ENCODE results near the gene RPS6KL1.

The RPS6KL1 gene, protein sequence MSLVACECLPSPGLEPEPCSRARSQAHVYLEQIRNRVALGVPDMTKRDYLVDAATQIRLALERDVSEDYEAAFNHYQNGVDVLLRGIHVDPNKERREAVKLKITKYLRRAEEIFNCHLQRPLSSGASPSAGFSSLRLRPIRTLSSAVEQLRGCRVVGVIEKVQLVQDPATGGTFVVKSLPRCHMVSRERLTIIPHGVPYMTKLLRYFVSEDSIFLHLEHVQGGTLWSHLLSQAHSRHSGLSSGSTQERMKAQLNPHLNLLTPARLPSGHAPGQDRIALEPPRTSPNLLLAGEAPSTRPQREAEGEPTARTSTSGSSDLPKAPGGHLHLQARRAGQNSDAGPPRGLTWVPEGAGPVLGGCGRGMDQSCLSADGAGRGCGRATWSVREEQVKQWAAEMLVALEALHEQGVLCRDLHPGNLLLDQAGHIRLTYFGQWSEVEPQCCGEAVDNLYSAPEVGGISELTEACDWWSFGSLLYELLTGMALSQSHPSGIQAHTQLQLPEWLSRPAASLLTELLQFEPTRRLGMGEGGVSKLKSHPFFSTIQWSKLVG

DNA sequence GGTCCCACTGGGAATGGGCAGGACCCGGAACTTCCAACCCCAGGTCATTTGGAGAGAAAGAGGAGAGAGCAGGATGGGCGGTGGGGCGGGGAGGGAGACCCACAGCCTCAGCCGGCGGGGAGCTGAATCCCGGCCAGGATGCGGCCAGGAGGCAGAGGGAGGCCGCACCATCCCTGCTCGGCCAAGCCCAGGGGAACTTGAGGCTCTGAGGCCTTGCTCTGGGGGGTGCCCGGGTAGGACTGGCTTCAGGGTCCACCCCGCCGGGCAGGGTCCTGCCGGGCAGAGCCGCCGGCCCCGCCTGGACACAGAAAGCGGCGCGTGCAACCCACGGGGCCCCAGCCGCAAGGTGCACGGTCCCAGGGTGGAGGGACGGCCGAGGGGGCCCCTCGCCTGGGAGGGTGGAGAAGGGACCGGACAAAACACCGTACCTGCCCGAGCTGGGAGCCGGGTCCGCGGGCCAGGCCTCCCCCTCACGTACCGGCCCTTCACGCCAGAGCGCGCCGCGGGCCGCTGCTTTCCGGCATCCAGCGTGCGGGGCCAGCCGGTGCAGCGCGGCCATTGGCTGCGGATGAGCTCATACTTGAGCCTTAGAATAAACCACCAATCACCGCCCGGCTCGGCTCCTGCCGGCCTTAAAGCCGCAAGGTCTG, at the start of gene RPS6KL1:
TSS of gene RPS6KL1 (minus strand) at position 509 of the 650 bp plus-strand sequence. CDS start 1,719 bp downstream, outside the sequence.
- in situ Hi-C loops (cut with MboI; ENCODE audit: low sequenced_read_pairs) = loop anchor here (25.0 kb wide), 1 partner anchor 164 kb away; no protein-coding TSS in a partner anchor

DNA sequence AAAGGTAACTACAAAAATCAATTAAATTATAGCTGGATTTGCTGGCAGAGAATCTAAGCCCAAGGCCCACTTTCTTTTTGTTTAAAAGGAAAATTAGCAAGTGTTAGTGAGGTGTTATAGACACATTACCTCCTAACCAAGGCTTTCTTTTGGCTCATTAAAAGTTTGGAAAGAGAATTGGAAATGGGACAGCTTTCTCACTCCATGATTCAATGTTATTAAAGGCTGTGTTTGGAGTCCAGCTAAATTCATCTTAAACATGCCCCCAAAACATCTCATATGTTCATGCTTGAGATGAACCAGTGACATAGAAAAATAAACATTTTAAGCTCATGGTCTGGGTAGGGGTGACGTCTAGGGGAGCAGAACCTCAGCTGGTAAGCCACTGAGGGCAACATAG, 45.8 kb upstream of the RPS6KL1 start:
- in situ Hi-C loops (cut with MboI; ENCODE audit: low sequenced_read_pairs) = no loop called here

DNA sequence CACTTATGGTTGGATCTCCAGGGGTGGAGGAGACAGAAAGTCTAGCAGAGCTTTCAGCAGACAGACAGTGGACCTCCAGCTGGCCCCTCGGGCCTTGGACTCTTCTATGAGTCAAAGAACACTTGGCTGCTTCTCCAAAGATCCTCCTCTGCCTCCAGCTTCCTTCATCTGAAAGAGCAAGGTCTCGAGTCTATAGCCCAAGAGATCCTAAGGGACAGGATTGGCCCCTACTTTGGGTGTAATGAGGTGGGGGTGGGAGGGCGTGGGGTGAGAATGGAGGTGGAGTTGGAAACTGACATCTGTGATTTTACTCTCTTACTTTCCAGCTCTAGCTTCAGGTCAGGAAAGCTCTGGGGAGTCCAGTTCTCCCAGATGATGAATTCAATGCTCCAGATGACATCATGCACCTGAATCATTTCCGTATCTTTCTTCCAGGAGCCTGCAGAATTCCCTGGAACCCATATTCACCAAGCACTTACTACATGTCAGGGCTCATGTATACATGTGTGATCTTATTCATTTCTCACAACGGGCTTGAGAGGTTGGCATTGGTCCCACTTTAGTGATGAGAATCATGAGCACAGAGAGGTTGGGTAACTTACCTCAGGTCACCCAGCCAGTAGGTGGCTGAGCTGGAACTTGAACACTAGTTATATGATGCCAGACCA, 42.6 kb upstream of the RPS6KL1 start:
- in situ Hi-C loops (cut with MboI; ENCODE audit: low sequenced_read_pairs) = no loop called here

DNA sequence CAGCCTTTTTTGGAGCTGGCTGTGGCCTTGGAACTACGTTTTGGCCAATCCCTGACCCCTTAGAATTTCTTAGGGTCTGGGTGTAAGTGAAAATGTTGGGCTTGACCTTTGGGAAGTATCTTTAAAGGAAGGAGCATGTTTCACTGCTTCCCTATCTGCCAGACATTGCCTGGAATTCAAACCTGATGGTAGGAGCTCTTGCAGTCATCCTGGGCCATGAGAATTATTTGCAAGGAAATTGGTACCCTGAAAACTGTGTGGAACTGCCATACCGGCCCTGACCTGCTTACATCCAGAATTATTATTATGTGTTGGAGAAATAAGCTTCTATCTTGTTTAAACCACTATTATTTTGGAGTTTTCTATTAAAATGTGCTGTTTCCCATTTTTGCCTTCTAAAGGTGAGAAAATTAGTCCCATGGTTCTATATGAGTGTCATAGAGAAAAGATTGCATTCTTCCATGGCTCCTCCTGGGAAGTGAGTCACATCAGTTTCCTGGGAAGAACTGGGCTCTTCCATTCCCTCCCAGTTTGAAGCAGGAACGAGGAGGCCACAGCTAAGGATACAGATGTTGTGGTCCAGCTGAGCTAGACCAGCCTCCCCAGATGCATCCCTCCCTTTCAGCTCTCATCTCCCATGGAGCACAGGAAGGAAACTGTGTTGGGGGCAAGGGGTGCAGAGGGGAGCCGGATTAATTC, 41.9 kb upstream of the RPS6KL1 start:
- in situ Hi-C loops (cut with MboI; ENCODE audit: low sequenced_read_pairs) = no loop called here

DNA sequence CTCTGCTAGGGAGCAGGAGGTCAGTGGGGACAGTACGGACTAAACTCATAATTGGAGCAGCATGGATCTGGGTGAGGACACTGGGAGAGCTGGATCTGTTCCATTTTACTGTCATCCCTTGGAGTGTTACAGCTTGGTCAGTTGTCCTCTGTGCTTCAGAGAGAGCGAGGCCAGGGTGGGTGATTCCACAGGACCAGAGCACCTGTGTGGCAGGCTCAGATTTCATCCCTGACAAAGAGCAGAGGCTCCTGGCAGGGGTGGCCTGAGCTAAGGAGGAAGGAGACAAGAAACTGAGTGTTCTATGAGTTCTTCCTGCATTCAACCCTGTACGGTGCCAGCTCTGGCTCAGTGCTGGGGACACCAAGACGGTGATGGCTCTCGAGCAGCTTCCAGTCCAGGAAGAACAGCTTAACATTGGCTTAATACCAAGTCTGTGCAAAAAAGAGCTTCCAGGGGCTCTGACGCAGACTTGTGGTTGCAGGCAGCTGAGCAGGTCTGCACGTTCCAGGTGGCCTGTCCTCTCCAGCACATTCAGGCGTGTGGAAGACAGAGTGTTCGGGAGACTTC, 40.7 kb upstream of the RPS6KL1 start:
- in situ Hi-C loops (cut with MboI; ENCODE audit: low sequenced_read_pairs) = no loop called here

DNA sequence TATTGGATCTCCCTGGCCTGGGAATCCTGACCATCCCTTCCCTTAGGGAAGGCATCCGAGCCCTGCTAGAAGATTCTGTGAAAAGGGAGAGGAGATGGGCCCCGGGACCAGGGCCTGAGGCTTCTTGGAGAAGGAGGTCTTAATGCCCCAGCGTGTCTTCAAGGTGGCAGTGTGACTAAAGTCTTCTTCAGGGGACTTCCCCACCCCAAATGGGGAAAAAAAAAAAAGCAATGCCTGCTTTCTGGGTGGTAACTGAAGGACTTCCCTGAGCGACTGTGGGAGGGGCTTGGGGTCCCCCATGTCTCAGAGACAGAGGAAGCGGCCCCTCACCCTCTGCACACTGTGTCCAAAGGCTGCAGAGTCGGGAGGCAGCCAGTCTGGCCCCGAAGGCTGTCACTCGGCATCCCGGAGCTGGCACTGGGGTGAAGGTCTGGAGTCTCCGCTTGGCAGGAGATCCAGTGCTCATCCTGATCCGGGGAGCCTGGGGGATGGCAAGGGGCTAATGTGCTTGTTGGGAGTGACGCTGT, 40.2 kb upstream of the RPS6KL1 start:
- in situ Hi-C loops (cut with MboI; ENCODE audit: low sequenced_read_pairs) = no loop called here

DNA sequence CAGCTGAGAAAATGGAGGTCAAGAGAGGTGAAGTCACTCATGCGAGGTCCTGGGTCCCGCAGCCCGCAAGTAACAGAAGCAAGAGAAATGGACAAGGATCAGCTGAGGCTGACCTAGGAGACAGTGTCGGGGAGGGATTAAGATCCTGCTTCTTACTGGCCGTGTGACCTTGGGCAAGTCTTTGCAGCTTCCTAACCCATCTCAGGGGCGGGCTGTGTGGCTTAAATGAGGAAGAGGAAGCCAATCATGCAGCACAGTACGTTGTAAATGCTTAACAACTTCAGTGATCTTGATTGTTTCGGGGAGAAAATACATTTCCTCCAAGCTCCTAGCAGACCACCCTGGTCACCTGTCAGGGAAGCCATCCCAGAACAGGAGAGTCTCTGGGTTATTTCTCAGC, 39.4 kb upstream of the RPS6KL1 start:
- in situ Hi-C loops (cut with MboI; ENCODE audit: low sequenced_read_pairs) = no loop called here

DNA sequence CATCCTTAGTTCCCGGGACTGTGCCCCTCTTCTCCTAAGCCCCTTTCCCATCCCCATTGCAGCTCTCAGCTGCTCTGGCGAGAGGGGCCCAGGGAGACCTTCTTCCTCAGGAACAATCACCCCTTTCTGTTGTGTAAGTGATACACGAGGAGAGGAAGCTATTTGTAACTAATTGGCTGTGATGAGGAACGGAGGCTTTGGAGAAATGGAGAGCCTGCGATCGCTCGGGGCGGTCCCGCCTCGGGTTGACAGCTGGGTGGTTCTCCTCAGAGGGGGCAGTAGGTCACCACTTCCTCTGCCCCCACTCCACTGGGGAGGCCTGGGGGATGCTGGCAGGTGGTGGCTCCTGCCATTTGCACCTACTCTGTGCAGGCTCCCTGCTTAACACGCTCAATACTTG, 39.0 kb upstream of the RPS6KL1 start:
- in situ Hi-C loops (cut with MboI; ENCODE audit: low sequenced_read_pairs) = no loop called here

DNA sequence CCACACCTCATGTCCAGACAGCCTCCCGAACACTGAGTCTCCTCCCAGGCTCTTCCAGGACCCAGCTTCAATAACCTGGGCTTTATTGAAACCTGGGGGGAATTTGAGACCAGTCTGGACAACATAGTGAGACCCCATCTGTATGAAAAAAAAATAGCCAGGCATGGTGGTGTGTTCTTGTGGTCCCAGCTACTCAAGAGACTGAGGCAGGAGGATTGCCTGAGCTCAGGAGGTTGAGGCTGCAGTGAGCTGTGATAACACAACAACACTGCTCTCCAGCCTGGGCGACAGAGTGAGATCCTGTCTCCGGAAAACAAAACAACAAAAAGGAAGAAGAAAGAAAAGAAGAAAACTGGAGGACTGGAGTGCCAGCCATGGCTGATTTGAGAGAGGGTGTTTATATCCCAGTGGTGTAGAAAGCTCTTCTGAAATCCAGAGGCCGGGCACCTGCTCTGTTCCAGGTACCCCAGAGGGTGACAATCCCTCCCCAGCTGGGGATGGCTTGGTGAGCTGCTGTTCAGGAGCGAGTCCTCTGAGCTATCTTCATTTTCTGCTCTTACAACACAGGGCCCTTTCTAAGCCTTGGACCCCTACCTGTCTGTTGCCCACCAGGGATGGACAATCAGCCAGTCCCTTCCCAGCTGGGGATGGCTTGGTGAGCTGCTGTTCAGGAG, 38.3 kb upstream of the RPS6KL1 start:
- in situ Hi-C loops (cut with MboI; ENCODE audit: low sequenced_read_pairs) = no loop called here

DNA sequence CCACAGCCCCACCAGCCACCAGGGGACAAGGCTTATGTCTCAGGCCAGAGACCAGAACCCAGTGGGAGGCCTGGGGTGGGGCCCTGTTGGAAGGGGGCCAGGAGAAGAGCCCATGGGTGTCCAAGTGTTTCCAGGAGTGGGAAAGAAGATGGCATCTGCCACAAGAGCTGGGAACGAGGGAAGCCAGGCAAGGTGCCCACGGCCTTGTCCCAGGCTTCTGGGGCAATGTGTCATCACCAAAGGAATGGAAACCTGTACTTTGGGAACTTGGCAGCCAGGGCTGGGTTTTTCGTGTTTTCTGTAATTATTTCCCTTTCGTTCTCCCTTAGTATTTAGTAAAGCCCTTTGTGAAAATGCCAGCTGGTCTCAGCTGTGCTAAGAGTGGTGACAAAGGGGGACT, 37.7 kb upstream of the RPS6KL1 start:
- in situ Hi-C loops (cut with MboI; ENCODE audit: low sequenced_read_pairs) = no loop called here

DNA sequence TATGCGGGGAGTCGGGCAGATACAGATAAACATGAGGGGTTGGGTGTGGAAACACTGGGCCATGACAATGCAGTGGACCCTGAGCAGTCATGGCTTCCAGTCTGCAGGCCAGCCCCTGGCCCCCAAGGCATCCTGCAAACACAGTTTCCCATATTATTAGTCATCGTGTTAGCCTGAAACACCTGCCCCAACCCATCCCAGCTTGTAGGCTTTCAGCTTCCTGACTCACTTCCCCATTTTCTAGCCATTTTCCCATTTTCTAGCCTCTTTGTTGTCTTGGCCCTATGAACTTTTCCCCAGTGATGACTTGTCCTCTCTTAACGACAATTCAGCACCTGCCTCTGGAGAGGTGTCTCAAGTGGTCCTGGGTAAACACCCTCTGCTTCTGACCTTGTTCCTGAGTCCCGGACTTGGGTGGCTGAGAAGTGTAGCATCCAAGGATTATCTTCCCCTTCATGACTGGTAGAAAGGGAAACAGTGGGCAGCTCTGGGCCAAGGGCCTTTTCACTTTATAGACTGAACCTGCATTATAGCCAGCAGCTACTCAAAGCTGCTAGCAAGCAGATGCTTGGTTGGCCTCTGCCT, 36.6 kb upstream of the RPS6KL1 start:
- in situ Hi-C loops (cut with MboI; ENCODE audit: low sequenced_read_pairs) = no loop called here

DNA sequence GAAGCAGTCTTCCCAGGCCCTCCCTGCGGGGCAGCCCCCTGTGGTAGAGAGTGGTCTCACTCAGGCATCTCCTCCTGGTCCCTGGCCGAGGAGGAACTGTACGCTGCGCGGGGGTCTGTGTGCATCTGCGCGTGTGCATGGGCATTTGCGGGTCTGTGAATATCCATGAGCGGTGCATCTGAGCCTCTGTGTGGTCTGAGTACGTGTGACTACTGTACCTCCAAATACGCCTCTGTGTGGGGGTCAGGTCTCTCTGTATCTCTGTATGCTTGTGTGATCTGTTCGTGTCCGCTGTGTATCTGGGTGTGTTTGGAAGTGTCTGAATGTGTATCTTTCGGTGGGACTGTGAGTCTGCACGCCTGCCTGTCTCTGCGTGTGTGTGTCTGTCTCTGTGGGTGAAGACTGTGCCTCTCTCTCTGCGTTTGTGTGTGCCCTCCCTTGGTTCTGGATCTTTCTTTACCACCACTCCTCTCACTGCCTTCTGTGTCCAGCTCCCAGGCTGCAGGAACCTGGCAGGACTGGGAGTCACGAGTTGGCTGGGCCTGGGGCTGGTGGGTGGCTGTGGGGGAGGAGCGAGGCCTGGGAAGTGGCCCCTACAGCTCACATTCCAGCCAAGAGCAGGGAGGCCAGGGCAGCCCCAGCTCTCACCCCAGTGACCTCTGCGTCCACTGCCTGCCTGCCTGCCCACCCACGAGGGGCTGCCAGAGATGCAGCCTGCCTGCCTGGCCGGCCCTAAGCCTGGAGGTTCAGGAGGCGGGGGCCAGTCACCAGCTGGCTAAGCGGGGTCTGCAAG, 33.4 kb upstream of the RPS6KL1 start:
- in situ Hi-C loops (cut with MboI; ENCODE audit: low sequenced_read_pairs) = no loop called here

DNA sequence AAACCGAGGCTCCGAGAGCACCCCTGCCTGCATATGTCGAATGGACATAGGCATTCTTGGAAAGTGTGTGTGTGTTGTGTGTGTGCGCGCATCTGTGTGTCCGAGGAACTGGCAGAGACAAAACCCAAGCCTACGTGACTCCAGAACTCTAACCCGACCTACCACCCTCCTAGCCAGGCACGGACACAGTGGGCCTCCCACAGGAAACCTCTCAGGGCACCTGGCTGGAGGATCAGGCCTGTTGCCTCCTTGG, 32.9 kb upstream of the RPS6KL1 start:
- in situ Hi-C loops (cut with MboI; ENCODE audit: low sequenced_read_pairs) = no loop called here

DNA sequence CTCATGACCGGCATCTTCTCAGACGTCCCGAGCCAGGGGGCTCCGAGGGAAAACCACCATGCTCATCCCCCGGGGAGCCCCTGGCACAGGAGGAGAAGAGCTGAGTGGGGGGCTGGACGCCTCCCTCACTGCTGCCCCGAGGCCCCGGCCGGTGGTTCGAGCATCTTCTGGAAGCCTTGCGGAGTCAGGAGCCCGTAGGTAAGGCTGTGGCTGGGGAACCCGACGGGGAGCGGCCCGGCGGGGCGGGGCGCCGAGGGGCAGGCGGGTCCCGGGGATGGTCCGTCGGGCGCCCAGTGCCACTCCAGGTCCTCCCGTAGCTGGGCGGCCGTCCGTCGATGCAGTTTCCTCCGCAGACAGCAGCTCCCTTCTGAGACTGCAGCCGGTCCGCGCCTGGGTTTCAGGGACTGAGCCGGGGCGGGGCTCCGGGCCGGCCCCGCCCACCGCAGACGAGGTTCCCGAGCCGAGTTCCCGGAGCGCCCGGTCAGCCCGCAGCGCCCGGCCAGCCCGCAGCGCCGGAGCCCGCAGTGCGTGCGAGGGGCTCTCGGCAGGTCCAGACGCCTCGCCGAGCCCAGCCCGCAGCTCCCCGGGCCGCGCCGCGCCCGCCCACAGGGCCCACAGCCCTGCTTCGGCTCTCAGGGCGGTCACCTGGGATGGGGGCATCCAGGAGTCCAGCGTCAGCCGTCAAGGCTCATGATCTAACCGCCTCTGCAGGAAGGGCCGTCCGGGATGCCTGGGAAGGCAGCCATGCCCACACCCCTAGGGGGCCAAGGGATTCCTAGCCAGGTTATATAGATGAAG, 32.4 kb upstream of the RPS6KL1 start, which contains the start of gene PGF:
TSS of gene PGF (minus strand) at position 369 of the 798 bp plus-strand sequence. CDS start at position 14, 355 bp downstream.
- in situ Hi-C loops (cut with MboI; ENCODE audit: low sequenced_read_pairs) = no loop called here

DNA sequence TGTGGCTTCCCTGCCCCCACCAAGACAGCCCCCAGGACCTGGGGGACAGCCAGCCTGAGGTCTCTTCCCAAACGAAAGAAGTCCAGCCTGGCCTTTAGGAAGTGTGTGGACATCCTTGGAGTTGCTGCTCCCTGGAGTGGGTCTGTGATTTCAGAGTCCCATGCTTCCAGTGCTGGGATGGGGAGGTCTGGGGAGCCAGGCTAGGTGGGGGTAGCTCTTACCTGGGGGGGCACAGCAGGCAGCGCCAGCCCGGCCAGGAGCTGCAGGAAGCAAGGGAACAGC, 31.8 kb upstream of the RPS6KL1 start:
- in situ Hi-C loops (cut with MboI; ENCODE audit: low sequenced_read_pairs) = no loop called here

DNA sequence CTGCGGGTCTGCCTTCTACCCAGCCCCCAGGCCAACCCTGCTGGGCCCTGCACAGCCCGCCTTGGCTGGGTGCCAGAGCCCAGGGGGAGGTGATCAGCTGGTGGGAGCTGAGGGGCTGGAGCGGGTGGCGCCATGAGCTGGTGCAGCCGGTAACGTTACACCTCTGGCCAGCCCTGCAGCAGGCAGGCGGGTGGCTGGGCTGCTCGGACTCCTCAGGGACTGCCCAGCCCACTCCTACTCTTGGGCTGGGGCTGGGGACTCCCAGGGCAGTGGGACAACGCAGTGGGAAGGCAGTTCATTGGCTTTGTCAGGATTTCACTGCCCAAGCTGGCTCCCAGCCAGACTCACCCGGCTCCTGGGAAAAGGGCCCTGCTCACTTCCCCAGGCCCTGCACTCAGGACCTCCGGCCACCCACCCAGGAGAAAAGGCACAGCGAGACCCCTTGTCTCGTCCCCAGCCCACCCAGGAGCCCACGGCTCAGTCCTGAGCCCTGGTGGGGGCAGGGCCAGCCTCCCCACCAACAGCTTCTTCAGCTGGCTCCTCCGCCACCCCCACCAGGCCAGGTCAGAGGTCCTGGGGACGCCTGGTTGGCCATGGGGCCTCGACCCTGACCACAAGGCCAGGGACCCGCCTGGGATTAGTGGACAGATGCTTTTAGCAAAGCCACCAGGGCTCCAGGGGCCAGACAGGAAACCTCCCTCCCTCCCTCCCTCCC, 31.3 kb upstream of the RPS6KL1 start:
- in situ Hi-C loops (cut with MboI; ENCODE audit: low sequenced_read_pairs) = no loop called here

DNA sequence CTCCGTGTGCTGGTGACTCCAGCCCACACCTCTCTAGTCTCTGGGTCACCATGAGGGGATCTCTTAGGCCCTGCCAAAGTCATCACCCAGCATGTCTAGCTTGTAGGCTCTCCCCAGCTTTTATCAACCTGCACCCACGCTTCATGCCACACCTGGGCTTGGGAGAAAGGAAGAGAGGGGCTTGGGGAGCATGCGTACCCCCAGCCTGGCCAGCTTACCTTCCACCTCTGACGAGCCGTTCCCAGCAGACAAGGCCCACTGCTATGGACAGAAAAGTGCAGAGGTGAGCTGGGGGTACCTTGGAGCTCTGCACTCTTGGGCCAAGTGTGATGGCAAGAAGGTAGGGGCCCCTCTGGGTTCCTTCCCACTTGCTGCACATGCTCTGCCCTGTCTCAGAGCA, 30.6 kb upstream of the RPS6KL1 start:
- in situ Hi-C loops (cut with MboI; ENCODE audit: low sequenced_read_pairs) = no loop called here

Data from HL-60/S4 treated with retinoic acid at 250 ng/mL for 4 days and 3 days (cell line).